ENCODE measurements around the gene ST3GAL3.
A peak's percentile ranks its signal among the peaks of the same experiment; 100 is the strongest.

Gene ST3GAL3

GRCh38 chr1:43806183-43806582 lies 98.8 kb downstream of the ST3GAL3 start (continued):
- no peak for TF ChIP-seq PRDM10 (tag by site-specific recombination; IDR thresholded peaks at IDR 0.05)

- TF ChIP-seq ZNF121 (tag by site-specific recombination; IDR thresholded peaks at IDR 0.05): peak; percentile 60; the same call in 1 of the 2 replicates
- 0 out of 2 replicates have a peak, but pooled peaks have one; percentile 30 for TF ChIP-seq ZNF580 (tag by site-specific recombination; IDR thresholded peaks at IDR 0.05)
- no peak for TF ChIP-seq ZNF433 (tag by site-specific recombination; IDR thresholded peaks at IDR 0.05; ENCODE audit: low read depth)
- Histone ChIP-seq H3K36me3 (ENCODE audit: control insufficient read depth in 2 of 2, insufficient read depth in 1 of 2, low read length in 2 of 2) (no peaks in the 10 kb centered on the region), H3K27ac (ENCODE audit: extremely low read depth, low read depth, low read length) (no peak overlapping the region), H3K4me3 (ENCODE audit: low read depth, low read length) (no peak overlapping the region), H3K9me3 (ENCODE audit: control insufficient read depth, insufficient read depth, low read depth, low read length) (no peaks in the 10 kb centered on the region), H3K4me1 (ENCODE audit: control insufficient read depth, insufficient read depth, low read length) (no peaks in the 10 kb centered on the region)
- CTCF ChIA-PET: no interaction called here
- POLR2A ChIA-PET: no interaction called here
Measured at GRCh38 chr1:43809097-43809673, 101.8 kb downstream of the ST3GAL3 start.

- Histone ChIP-seq H3K4me1 (ENCODE audit: control insufficient read depth, insufficient read depth, low read length) (no peaks in the 10 kb centered on the region), H3K36me3 (ENCODE audit: control insufficient read depth in 2 of 2, insufficient read depth in 1 of 2, low read length in 2 of 2) (peaks cover 0 to 12% of the 10 kb centered on the region in 2 experiments; a peak in 1 of 3 replicates), H3K27ac (ENCODE audit: extremely low read depth, low read depth, low read length) (no peak overlapping the region), H3K4me3 (ENCODE audit: low read depth, low read length) (no peak overlapping the region), H3K9me3 (ENCODE audit: control insufficient read depth, insufficient read depth, low read depth, low read length) (no peaks in the 10 kb centered on the region)
- ChIA-PET POLR2A (no interaction called here), CTCF (interaction anchor here (2.1 kb wide), 2 partner anchors 49 to 123 kb away, joined by 6 to 7 read pairs; no protein-coding TSS in a partner anchor)
- TF ChIP-seq GLI2 (tag by site-specific recombination; IDR thresholded peaks at IDR 0.05; ENCODE audit: borderline replicate concordance, low read depth) (no peak), ZNF776 (tag by site-specific recombination; IDR thresholded peaks at IDR 0.05; ENCODE audit: borderline replicate concordance) (no peak), ZBTB8A (tag by site-specific recombination; IDR thresholded peaks at IDR 0.05) (no peak), ZNF211 (tag by site-specific recombination; IDR thresholded peaks at IDR 0.05; ENCODE audit: low read depth) (no peak), BCL6B (tag by site-specific recombination; IDR thresholded peaks at IDR 0.05) (no peak), ZNF645 (tag by site-specific recombination; IDR thresholded peaks at IDR 0.05) (no peak), ZNF529 (tag by site-specific recombination; IDR thresholded peaks at IDR 0.05; ENCODE audit: insufficient replicate concordance) (no peak), TCF7L2 (IDR thresholded peaks at IDR 0.05; ENCODE audit: borderline replicate concordance, low read depth, low read length) (no peak), ZNF654 (tag by site-specific recombination; IDR thresholded peaks at IDR 0.05; ENCODE audit: low read depth) (no peak), TSHZ1 (tag by site-specific recombination; IDR thresholded peaks at IDR 0.05; ENCODE audit: borderline replicate concordance) (no peak), ZBTB49 (tag by site-specific recombination; IDR thresholded peaks at IDR 0.05; ENCODE audit: low read depth) (no peak)
Measured at GRCh38 chr1:43812579-43812978, 105.2 kb downstream of the ST3GAL3 start.
